GM19023 (cell line): ENCODE results near the gene THSD4.

Source experiments
- ATAC-seq: cut with Tn5 transposase; IDR thresholded peaks from one replicate; pipeline ENCODE4 v1.9.1; 2021; ENCODE audit warnings: mild to moderate bottlenecking, moderate library complexity; ENCODE audit not compliant: unreplicated experiment

Gene THSD4

DNA sequence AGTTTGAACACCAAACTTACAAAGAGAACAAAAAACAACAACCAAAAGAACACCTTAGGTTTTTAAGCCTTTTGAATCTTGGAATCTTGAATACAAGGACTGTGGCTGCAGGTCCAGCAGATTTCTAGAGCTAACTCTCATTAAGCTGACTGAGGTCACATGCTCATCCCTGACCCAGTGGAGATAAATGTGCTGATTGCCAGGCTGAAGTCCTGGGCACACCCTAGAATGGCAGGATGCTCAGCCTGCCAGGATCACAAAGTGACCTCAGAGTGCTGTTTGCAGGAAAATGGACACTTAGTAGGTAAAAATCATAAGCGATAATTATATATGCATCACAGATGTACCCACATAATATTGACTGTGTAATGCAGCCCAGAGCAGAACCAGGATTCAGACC, 449.7 kb downstream of the THSD4 start:
- no peak for ATAC-seq

DNA sequence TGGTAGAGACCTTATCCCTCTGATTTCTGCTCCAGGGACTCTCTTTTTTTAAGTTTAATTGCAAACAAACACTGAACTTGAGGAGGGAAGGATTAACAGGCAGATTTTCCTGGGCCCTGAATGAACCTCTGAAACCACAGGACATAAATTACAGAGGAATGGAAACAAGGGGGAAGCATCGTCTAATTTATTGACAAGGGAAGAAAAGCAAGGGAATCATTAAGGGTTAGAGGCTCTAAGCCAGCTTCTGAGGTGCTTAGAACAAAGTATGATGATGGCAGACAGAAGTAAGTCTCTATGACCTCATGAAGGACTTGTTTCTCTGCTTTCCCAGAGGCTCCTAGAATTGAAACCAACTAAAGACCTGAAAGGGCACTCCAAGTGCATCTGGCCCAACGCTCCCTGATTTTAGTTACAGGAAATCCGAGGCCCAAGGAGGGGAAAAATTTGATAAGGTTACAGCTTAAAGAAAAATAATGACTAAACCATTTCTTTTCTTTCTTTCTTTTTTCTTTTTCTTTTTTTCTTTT, 450.4 kb downstream of the THSD4 start:
- no peak for ATAC-seq

DNA sequence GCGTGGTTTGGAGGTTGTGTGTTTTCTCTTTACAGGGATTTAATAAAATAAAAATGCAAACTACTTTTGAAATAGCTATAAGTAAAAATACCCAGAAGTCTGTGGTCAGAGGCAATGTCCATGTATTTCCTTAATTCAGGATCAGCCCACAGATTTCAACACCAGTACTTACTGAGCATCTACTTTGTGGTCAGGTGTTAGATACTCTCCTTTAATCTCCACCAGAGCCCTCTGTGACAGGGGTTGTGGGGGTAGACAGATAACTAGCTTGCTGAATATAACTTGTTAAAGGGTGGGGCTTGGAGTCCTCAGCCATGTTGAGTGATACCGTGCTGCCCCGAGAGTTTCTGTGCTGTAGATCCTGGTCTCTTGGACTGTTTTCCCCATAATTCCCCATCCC, 451.0 kb downstream of the THSD4 start:
- ATAC-seq, result no peak

DNA sequence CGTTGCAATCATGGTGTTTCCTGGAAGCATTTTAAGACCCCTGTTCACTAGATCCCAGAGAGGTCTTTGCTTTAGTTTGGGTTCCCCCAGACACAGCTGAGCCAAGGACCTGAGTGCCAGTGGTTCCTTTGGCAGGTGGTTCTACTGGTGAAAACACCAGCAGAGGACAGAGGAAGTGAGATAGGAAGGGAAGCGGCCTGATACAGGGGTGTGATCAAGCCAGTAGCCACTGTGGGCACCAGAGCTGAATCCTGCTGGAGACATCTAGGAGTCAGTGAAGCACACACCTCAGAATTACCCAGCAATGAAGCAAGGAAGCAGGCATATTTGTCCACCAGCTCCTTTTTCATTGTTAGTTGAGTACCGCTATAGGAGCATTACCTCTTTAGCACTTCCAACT, 451.9 kb downstream of the THSD4 start:
- no peak for ATAC-seq

DNA sequence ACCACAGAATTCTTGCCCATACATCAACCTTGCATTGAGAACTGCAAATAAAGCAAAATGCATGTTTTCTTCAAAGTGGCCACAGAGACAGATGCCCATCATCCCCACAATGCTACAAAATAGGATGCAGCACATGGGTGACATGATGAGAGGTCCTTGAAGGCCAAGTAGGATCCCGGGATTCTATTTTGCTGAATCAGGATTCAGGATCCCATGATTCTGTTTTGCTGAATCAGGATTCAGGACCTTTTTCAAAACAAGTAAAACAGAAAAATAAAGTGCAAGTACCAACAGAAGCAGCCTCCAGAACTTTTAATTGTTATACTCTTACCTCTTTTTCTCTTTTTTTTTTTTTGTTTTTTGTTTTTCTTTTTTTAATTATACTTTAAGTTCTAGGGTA, 453.0 kb downstream of the THSD4 start:
- ATAC-seq, result no peak

DNA sequence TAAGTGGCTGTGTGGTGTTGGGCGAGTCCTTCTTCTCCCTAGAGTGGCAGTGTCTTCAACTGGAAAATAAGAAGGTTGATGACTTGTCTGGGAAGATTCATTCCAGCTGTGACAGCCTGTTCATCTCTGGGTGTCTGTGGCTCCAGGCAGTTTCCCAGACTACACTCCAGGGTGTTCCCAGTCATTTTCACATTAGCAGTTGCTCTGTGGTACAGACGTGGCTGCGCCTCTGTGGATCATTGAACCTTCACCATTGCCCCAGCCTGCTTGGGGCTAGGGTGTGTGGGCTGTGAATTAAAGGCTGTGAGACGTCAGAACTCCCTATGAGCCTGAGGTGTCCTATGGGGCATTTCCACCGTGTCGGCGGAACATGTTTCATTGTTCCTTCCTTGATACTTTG, 455.5 kb downstream of the THSD4 start:
- no peak for ATAC-seq

DNA sequence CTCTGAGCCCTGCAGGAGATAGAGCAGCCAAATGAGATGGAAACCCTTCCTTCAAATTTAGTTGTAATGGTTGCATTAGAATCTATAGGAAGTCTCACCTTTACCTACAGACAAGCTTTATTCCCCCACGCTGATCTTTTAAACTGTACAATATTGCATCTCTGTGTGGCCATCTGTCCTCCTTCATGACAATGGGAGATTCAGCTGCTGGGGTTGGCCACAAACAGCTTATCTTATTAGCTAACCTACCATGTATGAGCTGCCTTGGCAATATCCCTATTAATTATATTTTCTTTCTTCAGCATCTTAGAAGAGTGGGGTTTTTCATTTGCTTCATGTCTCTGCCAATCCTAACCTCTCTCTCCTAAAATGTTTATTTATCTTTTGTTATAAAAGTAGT, 456.4 kb downstream of the THSD4 start:
- ATAC-seq, result no peak

DNA sequence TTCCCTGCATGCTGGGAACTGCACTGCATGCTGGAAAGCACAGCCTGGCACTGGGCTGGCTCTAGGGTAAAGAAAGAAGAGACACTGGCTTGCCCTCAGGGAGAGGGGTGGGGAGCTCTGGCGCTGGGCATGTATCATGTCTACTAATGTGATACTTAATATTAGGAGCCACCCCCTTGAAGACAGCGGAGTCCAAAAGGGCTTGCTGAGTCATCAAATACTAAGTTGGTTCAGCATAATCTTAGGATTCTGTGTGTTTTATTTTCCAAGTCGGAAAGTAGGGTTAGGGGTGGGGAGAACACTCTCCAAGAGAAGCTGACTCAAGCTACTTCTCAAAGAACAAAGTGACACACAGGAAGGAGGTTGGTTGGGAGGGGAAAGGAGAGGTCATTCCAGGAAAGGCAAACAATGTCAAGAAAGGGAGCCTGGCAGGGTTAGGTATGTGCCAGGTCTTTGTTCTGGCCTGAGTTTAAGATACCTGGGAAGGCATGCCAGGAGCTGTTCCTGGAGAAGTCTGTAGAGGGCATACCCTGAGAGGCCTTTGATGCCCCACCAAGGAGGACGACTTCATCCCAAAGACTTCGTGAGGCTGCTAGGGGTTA, 457.3 kb downstream of the THSD4 start:
- ATAC-seq, result no peak

DNA sequence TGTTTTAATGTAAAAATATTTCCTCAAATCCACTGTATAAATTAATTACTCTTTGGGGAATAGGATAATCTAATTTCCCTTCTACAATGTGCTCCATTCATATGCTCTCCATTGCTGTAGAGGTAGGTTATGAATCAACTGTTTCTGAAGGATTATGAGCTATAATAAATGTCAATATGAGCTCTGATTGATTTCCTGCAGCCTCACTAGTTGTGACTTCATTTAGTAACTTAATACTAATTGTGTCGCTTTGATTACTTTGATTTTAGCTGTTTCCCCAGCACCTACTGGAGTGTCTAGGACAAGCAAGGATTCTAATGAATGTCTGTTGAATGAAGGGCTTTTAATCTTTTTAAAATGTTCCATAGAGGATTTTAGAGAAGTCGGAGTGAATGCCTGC, 458.3 kb downstream of the THSD4 start:
- ATAC-seq, result no peak

DNA sequence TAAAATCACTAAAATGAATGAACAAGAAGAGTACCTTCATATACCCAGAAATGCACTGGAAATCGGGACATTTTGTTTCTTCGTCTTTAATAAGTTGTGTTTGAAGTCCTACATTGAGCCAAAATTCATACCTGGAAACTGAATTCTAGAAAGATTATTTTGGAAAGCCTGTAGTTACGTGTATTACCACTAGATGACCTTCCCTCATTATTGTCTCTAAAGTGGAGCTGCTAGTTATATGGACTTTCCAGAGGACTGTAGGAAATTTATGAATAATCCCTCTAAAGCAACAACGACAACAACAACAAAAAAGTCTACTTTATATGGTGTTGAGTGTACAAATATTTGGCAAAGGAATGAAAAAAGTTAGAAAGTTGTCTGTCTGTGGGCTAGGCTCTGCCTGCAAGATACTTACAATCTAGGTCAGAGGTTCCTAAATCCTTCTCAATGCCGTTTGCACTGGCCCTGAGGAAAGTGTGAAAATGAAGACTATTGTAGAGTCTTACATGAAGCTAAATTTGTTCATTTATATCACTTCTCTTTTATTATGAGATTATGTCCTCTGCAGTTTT, 460.3 kb downstream of the THSD4 start:
- ATAC-seq, result no peak

DNA sequence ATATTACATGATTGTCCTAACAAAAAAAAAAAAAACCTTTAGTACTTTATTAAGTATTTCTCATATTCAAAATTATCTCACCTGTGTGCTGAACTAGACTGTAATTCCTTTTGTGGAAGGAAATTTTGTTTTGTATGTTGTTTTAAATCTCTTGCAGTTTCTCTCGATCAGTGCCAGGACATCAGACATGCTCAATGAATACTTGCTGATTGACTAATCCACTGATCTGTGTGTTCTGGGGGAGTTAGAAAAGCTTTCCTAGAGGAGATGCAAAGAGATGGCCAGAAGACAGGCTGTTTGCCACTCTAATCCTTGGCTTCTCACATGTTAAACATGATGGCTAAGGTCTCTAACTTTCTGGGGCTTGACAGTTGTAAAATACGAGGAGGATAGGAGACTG, 461.8 kb downstream of the THSD4 start:
- ATAC-seq, result no peak

DNA sequence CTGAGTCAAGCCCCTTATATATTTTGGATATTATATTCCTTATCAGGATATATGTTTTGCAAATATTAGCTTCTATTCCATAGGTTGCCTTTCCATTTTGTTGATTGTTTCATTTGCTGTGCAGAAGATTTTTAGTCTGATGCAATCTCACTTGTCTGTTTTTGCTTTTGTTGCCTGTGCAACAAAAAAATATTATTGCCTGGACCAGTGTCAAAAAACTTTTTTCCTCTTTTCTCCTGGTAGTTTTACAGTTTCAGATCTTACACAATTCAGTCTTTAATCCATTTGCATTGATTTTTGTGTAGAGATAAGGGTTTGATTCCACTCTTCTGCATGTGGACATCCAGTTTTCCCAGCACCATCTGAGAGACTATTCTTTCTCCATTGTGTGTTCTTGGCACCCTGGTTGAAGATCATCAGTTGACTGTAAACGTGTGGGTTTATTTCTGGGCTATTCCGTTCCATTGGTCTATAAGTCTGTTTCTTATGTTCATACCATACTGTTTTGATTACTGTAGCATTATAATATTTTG, 466.2 kb downstream of the THSD4 start:
- no peak for ATAC-seq

DNA sequence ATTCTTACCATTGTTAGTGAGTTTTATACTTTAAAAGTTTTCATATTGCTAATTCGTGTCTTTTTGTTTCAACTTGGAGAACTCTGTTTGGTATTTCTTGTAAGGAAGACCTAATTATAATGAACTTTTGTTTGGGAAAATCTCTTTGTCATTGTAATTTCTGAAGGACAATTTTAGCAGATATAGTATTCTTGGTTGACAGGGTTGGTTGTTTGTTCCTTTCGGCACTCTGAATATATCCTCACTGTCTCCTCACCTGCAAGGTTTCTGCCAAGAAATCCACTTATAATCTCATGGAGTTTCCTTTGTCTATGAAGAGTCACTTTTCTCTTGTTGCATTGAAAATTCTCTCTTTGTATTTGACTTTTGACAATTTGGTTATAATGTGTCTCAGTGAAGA, 469.9 kb downstream of the THSD4 start:
- ATAC-seq, result no peak

DNA sequence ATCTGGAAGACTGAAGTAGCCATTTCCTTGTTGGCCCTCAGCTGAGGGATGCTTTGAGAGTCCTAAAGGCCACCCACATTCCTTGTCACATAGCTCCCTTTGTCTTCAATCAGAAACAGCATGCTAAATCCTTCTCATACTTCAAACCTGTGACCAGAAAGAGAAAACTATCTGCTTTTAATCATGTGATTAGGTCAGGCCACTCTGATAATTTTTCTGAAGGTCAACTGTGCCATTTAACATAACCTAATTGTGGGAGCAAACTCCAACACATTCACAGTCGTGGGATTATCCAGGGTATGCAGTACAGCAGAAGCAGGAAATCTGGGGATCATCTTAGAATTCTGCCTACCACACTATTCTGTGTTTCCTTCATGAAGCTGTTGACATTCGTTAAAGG, 471.2 kb downstream of the THSD4 start:
- no peak for ATAC-seq

DNA sequence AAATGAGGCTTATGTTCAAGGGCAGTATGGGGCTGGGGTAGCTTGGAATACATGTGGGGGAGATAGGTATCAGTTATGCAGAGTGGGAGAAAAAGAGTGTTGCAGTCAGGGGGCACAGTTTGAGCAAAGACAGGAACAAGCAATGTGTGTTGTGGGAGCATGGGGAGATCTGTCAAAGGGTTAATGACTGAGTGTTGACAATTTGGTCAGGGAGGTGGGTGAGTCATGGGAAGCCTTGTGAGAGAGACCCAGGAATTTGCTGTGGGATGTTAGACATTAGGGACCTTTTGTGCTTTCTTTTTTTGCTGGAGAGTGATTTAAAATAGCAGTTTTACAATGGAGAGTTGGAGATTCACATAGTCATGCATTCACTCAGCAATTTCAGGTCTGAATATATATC, 473.5 kb downstream of the THSD4 start:
- no peak for ATAC-seq

DNA sequence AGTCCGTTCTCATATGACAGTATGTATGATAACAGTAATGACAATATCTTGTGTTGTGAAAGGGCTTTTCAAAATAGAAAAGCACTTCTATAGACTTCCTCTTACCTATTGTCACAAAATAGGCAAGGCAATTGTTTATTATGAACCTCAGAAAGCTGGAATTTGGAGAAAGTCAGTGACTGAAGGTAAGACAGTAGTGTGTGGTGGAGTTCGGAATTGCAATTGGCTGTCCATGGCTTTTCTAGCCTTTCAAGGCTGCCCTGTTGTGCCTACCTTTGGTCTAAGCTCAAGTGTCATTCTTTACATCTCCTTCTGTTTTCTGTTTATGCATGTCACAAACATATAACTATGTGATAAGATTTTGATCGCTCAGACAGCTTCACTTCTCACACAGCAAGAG, 475.8 kb downstream of the THSD4 start:
- ATAC-seq, result no peak

DNA sequence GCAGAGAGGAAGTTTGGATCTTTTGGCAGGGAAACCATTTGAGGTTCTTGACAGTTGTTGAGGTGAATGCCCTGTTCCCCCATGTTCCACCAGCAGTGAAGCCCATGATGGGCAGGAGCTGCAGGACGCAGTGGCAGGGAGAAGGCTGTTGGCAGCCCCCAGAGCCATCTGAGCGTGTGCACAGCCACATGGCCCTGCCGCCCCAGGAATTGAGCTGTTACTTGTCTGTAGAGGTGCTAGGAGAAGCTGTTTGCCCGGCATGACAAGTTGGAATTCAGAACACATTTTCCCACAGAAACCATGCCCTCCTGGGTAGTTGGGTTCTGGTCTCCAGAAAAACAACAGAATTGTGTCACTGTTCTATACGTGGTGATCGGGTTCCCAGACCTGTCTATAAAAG, 476.9 kb downstream of the THSD4 start:
- no peak for ATAC-seq

DNA sequence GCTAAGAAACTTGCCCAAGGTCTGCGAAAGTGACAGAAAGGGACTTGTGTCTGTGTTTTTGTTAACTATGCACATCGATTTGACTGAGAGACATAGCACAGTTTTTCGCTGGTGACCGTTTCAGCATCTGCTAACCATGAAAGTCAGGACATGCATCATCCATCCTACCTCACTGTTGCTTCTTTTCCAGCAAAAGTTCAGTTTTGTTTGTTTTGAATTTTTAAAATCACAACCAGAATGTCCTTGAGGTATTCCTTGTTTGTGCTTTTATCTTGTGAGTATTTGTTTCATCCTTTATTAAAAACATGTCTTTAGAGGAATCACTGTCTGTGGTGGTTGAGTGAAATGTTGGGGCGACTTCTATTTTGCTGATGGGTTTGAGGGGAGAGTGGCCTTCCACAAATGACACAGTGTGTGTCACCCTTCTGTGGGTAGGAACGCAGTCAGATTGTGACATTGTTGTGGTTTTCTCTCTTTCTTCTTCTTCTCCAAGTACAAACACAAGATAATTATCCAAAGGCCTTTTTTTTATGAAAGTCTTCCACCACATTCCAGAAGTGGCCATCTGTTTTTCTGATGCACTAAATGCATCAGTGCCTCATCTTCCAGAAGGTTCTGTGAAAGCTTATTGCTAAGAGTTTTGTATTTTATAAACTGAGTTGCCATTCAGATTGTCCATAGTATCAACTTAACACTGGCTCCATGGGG, 480.7 kb downstream of the THSD4 start:
- ATAC-seq, result no peak

DNA sequence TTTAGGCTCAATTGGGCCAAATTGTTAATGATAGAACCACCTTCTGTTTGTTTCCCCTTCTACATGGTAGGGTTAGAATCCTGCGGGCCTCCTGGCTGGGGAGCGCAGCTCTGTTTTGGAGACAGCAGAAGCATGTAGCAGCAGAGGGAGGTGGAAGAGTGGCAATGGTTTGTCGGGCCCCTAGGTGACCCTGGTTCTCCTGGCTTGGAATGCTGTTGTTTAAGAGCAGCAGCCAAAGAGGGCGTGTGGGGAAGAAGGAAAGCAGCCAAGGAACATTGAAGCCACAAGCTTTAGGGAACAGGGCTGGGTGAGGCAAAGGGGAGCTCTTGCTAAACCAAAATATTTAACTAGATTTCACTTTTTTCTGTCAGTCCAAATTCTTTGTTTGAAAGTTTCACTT, 481.4 kb downstream of the THSD4 start:
- no peak for ATAC-seq

DNA sequence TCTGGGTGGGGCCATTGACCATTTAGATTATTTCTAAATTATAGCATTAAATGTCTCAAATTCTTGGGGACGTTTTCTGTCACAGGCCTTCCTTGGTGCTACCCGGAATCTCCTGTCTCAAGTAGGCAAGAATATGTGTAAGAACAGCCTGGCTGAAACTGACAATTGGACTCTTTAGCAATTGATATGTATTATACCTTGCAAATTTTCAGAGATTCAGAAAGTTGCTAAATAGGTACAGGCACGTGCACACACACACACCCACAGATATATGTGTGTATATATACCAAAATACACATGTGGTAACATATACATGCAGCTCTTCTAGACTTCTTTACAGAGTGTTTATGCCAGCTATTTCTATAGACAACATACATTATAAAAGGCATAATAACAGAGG, 481.9 kb downstream of the THSD4 start:
- no peak for ATAC-seq

DNA sequence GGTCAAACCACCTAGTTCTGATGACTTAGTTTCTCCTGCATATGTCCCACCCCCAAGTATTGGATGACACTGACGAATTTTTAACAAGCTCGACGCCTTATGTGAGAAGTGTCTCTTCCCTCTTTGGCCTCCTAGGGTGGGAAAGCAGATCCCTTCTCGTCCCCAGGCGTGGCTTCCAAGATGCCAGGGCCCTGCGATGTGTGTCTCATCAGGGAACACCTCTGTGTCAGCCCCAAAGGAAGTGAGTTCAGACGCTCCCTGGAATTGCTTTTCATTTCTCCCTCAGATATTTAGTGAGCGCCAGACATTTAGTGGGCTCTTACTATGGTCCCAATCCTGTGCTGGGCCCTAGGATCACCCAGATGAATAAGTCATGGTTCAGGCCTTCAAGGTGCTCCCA, 482.4 kb downstream of the THSD4 start:
- no peak for ATAC-seq

DNA sequence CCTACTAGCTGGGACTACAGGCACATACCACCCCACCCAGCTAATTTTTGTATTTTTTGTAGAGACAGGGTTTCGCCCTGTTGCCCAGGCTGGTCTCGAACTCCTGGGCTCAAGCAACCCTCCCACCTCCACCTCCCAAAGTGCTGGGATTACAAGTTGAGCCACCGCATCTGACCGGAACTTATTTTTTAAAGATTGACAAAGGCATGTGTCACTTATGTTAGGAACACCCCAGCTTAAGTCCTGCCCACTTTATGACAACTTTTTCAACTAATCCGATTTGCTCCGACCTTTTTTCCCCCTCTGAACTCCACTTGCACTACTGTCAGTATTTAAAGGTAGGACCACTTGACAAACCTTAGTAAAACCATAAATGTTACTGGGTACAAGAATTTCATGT, 483.5 kb downstream of the THSD4 start:
- no peak for ATAC-seq
